GM10248 (cell line): ENCODE data around the gene S100B.

Experiments
- CTCF ChIA-PET: fragments of 300-600 bp; sonication (Branson Sonifier 250); formaldehyde crosslinking; extraction: SDS; loops from one replicate; lab custom pipeline; 2021; ENCODE audit warnings: antibody characterized with exemption; lab: Yijun Ruan, JAX
- POLR2A ChIA-PET: fragments of 350-650 bp; sonication (Branson Sonifier 250); formaldehyde crosslinking; extraction: SDS; loops from one replicate; lab custom pipeline; 2020; ENCODE audit warnings: antibody characterized with exemption; lab: Yijun Ruan, JAX
- DNase-seq: peaks from one replicate; pipeline ENCODE4 v3.0.0; 2012; ENCODE audit errors: extremely low spot score
- TF ChIP-seq, protein P1 (sequence below): IDR thresholded peaks from 2 replicates; pipeline ENCODE4 v1.5.1; 2012; ENCODE audit warnings: mild to moderate bottlenecking, low read depth; ENCODE audit errors: extremely low read depth, missing control alignments, control extremely low read depth

Gene S100B

DNA sequence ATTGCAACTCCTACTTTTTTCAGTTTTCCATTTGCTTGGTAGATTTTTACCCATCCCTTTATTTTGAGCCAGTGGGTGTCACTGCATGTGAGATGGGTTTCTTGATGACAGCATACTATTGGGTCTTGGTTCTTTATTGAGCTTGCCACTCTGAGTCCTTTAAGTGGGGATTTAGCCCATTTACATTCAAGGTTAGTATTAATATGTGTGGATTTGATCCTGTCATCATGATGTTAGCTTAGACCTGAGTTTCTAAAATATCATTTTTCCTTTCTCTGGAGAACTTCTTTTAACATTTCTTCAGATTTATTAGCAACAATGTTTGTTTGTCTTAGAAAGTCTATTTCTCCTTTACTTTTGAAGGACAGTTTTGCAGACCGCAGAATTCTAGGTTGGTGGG lies 11.8 kb upstream of the S100B start:
- no peak for DNase-seq
- CTCF ChIA-PET = no interaction called here
- TF ChIP-seq, protein P1, sequence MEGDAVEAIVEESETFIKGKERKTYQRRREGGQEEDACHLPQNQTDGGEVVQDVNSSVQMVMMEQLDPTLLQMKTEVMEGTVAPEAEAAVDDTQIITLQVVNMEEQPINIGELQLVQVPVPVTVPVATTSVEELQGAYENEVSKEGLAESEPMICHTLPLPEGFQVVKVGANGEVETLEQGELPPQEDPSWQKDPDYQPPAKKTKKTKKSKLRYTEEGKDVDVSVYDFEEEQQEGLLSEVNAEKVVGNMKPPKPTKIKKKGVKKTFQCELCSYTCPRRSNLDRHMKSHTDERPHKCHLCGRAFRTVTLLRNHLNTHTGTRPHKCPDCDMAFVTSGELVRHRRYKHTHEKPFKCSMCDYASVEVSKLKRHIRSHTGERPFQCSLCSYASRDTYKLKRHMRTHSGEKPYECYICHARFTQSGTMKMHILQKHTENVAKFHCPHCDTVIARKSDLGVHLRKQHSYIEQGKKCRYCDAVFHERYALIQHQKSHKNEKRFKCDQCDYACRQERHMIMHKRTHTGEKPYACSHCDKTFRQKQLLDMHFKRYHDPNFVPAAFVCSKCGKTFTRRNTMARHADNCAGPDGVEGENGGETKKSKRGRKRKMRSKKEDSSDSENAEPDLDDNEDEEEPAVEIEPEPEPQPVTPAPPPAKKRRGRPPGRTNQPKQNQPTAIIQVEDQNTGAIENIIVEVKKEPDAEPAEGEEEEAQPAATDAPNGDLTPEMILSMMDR = no peak
- POLR2A ChIA-PET = no interaction called here

DNA sequence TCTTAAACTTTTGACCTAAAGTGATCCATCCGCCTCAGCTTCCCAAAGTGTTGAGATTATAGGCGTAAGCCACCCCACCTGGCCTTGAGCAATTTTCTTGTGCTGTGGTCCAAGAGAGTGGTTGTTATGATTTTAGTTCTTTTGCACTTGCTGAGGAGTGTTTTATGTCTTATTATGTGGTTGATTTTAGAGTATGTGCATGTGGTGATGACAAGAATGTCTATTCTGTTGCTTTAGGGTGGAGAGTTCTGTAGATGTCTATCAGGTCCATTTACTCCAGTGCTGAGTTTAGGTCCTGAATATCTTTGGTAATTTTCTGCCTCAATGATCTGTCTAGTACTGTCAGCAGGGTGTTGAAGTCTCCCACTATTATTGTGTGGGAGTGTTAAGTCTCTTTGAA lies 11.2 kb upstream of the S100B start:
- ChIA-PET POLR2A (no interaction called here), CTCF (interaction anchor here (1.8 kb wide), 1 partner anchor 18 kb away, joined by 5 read pairs; no protein-coding TSS in a partner anchor)
- TF ChIP-seq, protein P1 = no peak

DNA sequence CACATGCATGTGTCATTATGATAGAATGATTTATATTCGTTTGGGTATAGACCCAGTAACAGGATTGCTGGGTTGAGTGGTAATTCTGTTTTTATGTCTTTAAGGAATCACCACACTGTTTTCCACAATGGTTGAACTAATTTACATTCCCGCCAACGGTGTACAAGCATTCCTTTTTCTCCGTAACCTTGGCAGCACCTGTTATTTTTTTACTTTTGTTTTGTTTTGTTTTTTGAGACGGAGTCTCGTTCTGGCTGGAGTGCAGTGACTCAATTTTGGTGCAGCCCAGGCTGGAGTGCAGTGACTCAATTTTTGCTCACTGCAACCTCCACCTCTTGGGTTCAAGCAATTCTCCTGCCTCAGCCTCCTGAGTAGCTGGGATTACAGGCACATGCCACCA lies 8.5 kb upstream of the S100B start:
- POLR2A ChIA-PET = no interaction called here
- TF ChIP-seq, protein P1 = no peak
- CTCF ChIA-PET = no interaction called here
- no peak for DNase-seq

More for the DNA sequence above, 11.2 kb upstream of the S100B start:
- no peak for DNase-seq

DNA sequence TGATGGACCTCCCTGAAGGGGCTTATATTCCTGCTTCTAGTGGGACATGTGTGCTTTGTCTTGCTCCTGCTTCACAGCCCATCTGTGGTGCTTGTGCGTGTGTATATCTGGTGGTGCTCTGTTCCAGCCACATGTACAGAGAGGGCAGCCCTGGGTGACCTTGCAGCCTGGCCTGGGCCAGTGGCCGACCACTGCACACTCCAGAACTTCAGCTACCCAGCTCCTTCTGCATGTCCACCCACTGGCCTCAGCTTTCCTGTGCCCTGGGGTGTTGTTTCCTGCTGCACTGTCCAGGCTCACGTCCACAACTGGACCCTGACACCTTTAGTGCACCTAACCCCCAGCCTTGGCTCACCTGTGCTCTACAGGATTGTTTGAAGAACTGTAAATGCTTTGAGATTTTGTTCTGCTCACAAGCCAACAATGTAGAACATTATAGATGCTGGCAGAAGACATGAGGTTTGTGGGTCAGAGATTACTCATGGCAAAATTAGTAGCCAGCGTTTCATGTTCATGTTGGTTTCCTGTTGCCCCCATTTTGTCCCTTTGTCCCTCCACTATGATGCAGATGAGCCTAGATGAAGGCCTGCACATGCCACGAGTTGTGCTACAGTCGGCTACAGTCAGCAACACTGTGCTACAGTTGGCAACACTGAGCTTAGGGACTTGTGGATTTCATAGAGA lies 5.3 kb upstream of the S100B start:
- ChIA-PET CTCF (interaction anchor here (1.3 to 3.4 kb wide), 6 partner anchors 8 to 456 kb away, joined by 3 to 15 read pairs (median 5); partner anchors contain the start of gene PRMT2), POLR2A (no interaction called here)
- DNase-seq = peak; percentile 12
- TF ChIP-seq, protein P1 = no peak

DNA sequence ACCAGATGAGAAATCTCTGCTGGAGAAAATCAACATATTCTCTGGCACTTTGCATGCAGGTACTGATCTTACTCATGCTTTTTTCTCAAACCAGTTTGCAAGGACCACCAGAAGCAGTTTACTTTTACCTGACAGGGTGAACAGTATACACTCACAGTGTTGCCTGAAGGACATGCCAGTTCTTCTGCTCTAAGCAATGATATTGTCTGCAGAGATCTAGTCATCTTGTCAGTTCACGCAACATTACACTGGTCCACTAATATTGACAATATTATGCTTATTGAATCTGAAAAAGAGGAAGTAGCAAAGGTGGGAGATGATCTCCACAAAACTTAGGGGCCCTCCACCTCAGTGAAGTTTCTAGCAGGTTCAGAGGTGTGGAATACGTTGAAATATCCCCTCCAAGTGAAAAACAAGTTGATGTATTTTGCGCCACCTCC lies 3.8 kb upstream of the S100B start:
- ChIA-PET CTCF (interaction anchor here (0.9 to 3.4 kb wide), 8 partner anchors 9 to 465 kb away, joined by 3 to 15 read pairs (median 4); partner anchors contain the start of gene PRMT2), POLR2A (no interaction called here)
- TF ChIP-seq, protein P1 = no peak

DNA sequence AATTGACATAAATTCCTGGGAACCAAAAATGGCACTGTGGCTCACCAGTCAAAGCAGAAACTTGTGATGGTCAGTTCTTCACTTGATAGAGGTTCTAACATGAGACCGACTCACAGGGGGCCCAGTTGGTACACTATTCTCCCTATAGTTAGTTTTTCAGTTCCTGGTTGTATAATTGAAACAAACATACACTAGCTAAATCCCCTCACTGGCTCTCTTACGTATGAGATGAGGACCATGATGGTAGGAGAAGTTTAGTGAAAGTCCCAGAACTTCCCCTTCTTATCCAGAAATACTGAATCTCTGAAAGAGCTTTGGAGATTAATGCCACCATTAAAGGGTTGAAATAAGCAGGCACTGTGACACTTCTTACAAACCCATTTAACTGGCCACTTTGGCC lies 2.8 kb upstream of the S100B start:
- DNase-seq = peak; percentile 15
- ChIA-PET POLR2A (no interaction called here), CTCF (interaction anchor here (0.9 to 3.4 kb wide), 5 partner anchors 10 to 464 kb away, joined by 3 to 15 read pairs (median 3); partner anchors contain the start of gene PRMT2)
- TF ChIP-seq, protein P1 = no peak

More for the DNA sequence above, 3.8 kb upstream of the S100B start:
- DNase-seq = peak; percentile 31
